AG04449 (cell line): ENCODE results near the gene RIN2.

Source experiments
- CTCF ChIA-PET: fragments of 350-600 bp; formaldehyde crosslinking; extraction: SDS; loops from one replicate; lab custom pipeline; 2021; ENCODE audit warnings: antibody characterized with exemption; lab: Yijun Ruan, JAX
- POLR2A ChIA-PET: fragments of 400-600, 350-600 bp; formaldehyde crosslinking; extraction: SDS; loops from one replicate; lab custom pipeline; 2020; ENCODE audit warnings: antibody characterized with exemption, inconsistent platforms; lab: Yijun Ruan, JAX
- DNase-seq: peaks from one replicate; pipeline ENCODE4 v3.0.0-alpha.2; 2010; ENCODE audit warnings: low read depth, low spot score
- H3K4me3 ChIP-seq: 2 replicates; pipeline ENCODE4 v1.5.1; 2011; ENCODE audit warnings: low read depth, mild to moderate bottlenecking, control low read depth, low read length
- CTCF ChIP-seq: IDR thresholded peaks from one replicate; pipeline ENCODE4 v1.5.1; 2011; ENCODE audit warnings: mild to moderate bottlenecking, moderate library complexity, low read length, control low read depth, inconsistent platforms; ENCODE audit not compliant: insufficient read depth; ENCODE audit errors: missing control alignments

Gene RIN2

DNA sequence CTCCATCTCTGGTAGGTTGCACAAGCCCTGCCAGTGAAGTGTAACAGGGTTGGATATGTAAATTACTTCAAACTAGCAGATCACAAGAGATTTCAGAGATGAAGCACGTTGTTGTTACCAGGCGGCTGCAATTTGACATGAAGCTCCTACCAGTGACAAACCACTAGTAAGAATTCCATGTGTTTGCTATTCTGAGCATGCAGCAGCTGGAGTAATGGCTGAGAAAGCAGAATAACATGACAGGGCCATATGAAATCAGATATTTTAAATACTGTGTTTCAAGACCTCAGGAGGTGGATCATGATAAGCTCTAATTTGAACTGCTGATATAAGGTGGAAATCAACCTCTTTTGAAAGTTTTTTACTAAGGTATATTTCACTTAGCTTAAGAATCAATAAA lies 11.4 kb downstream of the RIN2 start:
- DNase-seq, result no peak
- no peak overlapping the region for H3K4me3 ChIP-seq
- TF ChIP-seq CTCF, result no peak
- CTCF ChIA-PET, result interaction anchor here (0.7 to 5.6 kb wide), 4 partner anchors 15 to 224 kb away, joined by 3 to 36 read pairs (median 3); no protein-coding TSS in a partner anchor
- POLR2A ChIA-PET, result interaction anchor here (0.8 kb wide), 1 partner anchor 12 kb away, joined by 3 read pairs; the partner anchor contains the start of gene RIN2

DNA sequence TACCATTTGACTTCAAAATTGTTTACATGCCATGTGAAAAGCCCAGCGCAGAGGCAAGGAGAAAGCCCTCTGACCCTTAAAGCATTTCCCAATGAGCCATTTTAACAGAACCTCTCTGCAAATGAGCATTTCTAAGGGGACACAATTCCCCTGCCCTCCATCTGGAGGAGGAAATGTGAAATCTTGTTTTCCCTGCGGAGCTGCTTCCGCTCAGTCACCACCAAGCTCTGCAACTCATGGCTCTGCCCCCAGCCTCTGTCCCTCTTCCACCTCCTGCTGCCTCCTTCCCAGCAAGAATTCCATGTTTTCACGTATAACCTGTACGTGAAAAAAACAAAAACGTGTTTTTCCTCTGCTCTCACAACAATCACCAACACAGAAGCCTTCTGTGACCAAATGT lies 12.3 kb downstream of the RIN2 start:
- TF ChIP-seq CTCF, result no peak
- H3K4me3 ChIP-seq, result no peak overlapping the region
- POLR2A ChIA-PET, result interaction anchor here (0.8 kb wide), 1 partner anchor 13 kb away, joined by 3 read pairs; the partner anchor contains the start of gene RIN2
- CTCF ChIA-PET, result interaction anchor here (0.9 to 5.6 kb wide), 4 partner anchors 9 to 223 kb away, joined by 3 to 36 read pairs (median 3); no protein-coding TSS in a partner anchor
- no peak for DNase-seq

- CTCF ChIA-PET, result interaction anchor here (1.6 to 5.6 kb wide), 2 partner anchors 9 to 13 kb away, joined by 3 to 36 read pairs; no protein-coding TSS in a partner anchor
- H3K4me3 ChIP-seq, result no peak overlapping the region
- DNase-seq, result no peak
- TF ChIP-seq CTCF, result no peak
- POLR2A ChIA-PET, result no interaction called here
These were observed 13.0 kb downstream of the RIN2 start for GRCh38 chr20:19771031-19771430.

DNA sequence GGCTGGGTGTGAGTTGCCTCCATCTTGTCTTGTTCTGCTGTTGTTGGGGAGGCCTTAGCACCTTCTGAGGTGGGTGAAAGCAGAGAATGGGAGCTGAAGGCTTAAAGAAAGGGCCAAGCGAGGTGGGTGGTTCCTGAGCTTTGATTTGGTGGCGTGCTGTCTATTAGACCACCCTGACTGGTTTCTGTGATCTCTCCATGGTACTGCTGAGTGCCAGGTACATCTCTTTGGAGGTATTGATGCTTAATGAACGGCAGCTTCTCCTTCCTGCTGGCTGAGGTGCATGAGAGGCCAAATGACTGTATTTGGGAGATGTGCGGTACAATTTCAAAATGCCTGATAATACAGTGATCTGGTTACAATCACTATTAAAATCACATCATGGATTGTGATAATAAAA lies 15.4 kb downstream of the RIN2 start:
- H3K4me3 ChIP-seq, result no peak overlapping the region
- POLR2A ChIA-PET, result no interaction called here
- CTCF ChIA-PET, result interaction anchor here (1.1 to 1.9 kb wide), 5 partner anchors 12 to 219 kb away, joined by 3 to 7 read pairs (median 4); no protein-coding TSS in a partner anchor
- TF ChIP-seq CTCF, result no peak
- no peak for DNase-seq

DNA sequence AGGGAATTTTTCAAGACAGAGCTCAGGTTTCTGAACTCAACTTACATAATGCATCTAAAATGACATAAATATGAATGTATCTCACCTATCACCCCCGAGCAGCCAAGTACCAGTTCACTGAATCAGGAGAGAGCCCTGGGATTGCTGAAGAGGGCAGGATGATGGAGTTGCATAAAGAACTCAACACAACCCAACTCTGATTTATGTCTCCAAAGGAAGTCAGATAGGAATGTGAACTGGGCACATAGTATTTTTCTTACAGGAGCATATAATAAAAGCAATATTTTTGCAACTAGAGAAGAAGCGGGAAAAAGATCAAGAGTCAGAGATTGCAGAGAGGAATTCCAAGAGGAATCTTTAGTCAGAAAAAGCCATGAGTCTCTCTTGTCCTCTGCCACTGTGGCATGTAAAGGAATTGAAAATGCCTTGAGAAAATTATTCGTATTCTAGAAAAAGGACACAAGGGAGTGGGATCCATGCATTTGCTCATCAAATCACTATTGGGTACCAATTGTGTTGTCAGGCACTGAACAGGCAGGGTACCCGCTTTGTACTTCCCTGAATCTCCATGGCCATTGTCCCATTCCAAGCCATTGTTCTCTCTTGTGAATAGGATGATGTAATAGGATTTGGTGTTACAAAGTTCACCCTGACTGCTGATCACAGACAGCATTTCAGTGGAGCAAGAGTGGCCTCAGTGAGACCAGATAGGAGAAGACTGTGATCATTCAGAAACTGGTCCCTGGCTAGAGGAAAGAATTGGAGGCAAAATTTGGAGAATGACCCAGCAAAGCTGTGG lies 16.3 kb downstream of the RIN2 start:
- CTCF ChIA-PET, result interaction anchor here (1.1 to 1.9 kb wide), 4 partner anchors 11 to 218 kb away, joined by 3 to 7 read pairs (median 4); no protein-coding TSS in a partner anchor
- no peak for TF ChIP-seq CTCF
- DNase-seq, result no peak

DNA sequence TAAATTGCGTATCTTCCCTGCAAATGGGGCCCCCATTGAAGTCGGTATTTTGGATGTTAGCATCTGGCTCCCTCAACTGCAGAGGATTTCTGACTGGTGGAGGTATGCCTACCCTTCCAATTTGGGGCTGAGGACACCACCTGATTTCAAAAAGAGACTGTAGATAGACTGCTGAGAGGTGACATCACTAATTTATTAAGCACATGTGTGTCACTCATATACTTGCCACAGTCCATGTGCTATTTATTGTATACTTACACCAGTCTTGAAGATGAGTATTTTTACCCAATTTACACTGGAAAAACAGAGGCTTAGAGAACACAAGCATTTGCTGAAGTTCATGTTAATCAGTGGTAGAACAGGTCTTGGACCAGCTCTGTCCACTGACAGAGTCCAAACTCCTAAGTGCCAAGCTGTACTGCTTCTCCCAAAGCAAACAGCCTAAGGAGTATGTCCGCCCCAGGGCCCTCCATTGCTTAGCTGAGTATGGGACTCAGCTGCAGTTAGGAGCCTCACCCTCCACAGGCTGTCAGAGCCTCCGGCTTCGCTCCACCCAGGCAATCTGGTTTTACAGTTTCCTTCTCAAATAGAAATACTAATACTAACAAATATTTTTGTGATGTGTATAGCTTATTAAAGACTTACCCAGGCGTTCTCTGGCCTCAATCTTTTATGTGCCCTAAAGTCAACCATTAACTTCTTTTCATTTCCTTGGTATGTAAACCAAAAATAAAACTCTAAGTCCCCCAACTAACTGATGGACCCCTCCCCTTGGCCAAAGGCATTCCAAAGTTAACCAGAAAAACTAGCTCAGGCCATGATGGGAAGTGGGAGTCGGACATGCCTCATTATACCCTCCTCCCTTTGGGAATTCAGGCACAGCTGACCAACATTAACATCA lies 17.5 kb downstream of the RIN2 start:
- DNase-seq, result no peak
- POLR2A ChIA-PET, result no interaction called here
- no peak for TF ChIP-seq CTCF
- CTCF ChIA-PET, result interaction anchor here (1.0 to 1.2 kb wide), 3 partner anchors 8 to 219 kb away, joined by 3 to 9 read pairs (median 3); no protein-coding TSS in a partner anchor
- H3K4me3 ChIP-seq, result no peak overlapping the region

More for the DNA sequence above, 16.3 kb downstream of the RIN2 start:
- POLR2A ChIA-PET, result no interaction called here
- H3K4me3 ChIP-seq, result no peak overlapping the region
